Thyroid gland (tissue), 4 donors: ENCODE measurements around the gene OSBPL5. TPM values are rescaled to one million over a fixed set of nuclear protein-coding genes. Genes with fewer than 3 reads are reported as not detected.

Experiments used
- DNase-seq, 2 donors: peaks; one replicate each; pipeline ENCODE4 v3.0.0-alpha.2; 2019
- H3K27ac ChIP-seq, 3 donors: fragments of 200-600 bp; sonication (generic); 1 replicate in 2 of 3; 2 replicates in 1 of 3; pipeline ENCODE4 v1.5.1; 2016 to 2019; ENCODE audit warnings: mild to moderate bottlenecking in 1 of 3, moderate library complexity in 1 of 3
- H3K27me3 ChIP-seq: fragments of 200-600 bp; sonication (generic); one replicate; pipeline ENCODE4 v1.5.1; 2019
- H3K36me3 ChIP-seq, 2 donors: fragments of 200-600 bp; sonication (generic); one replicate each; pipeline ENCODE4 v1.5.1; 2016 to 2019
- H3K4me1 ChIP-seq, 2 donors: fragments of 200-600 bp; sonication (generic); one replicate each; pipeline ENCODE4 v1.5.1; 2017 to 2019
- H3K4me3 ChIP-seq, 3 donors: fragments of 200-600 bp; sonication (generic); replicated peaks in 1 of 3; 1 replicate in 2 of 3; 2 replicates in 1 of 3; pipeline ENCODE4 v1.5.1; 2016; ENCODE audit warnings: mild to moderate bottlenecking in 1 of 3
- H3K9me3 ChIP-seq: fragments of 200-600 bp; sonication (generic); one replicate; pipeline ENCODE4 v1.5.1; 2017
- CTCF ChIP-seq, 6 experiments: fragments of 200-600 bp in 3 of 6; fragments of 450-650 bp in 3 of 6; sonication (generic) in 3 of 6; IDR thresholded peaks; one replicate each; pipeline ENCODE4 v1.5.1; 2016 to 2019; ENCODE audit warnings: antibody characterized with exemption in 6 of 6, mild to moderate bottlenecking in 2 of 6, inconsistent platforms in 1 of 6, moderate library complexity in 1 of 6
- POLR2A ChIP-seq, 2 donors: fragments of 450-650 bp; IDR thresholded peaks; one replicate each; pipeline ENCODE4 v1.6.1; 2017; ENCODE audit warnings: antibody characterized with exemption in 2 of 2, mild to moderate bottlenecking in 2 of 2, moderate library complexity in 1 of 2
- WGBS, 2 donors: methylation state at CpG; one replicate each; pipeline ENCODE4 v1.1.5; 2017; 5-methylcytosine and 5-hydroxymethylcytosine counted together
- intact Hi-C: fragments of 100-400 bp; cut with DNase I; formaldehyde crosslinking; loops from one replicate; pipeline ENCODE4 v1.15.1; 2023
- total RNA-seq, 4 donors: library from RNA; depleted of rRNA; stranded (reverse); fragments of >200 nt; gene quantifications; one replicate each; pipeline ENCODE4 v1.2.3, GENCODE V29; 2016

OSBPL5 gene
- total RNA-seq, 4 donors from 2014 or later, result 24.2 to 46.7 (median 34.4) TPM

- intact Hi-C loops, result no loop called here
- no peaks in the 10 kb centered on the region for H3K36me3 ChIP-seq
- no peak overlapping the region for H3K4me3 ChIP-seq
- H3K27me3 ChIP-seq, result no peaks in the 10 kb centered on the region
- WGBS, 2 donors, result 91 to 92% methylated on average over 16 to 17 of the region's 25 CpGs
- H3K4me1 ChIP-seq, result peaks cover 17 to 40% of the 10 kb centered on the region in 2 donors
- TF ChIP-seq POLR2A (IDR thresholded peaks at IDR 0.05) (no peak), CTCF (IDR thresholded peaks at IDR 0.05) (no peak)
- no peak overlapping the region for H3K27ac ChIP-seq
- no peaks in the 10 kb centered on the region for H3K9me3 ChIP-seq
- DNase-seq, result no peak
These were observed 1.4 kb upstream of the OSBPL5 start for GRCh38 chr11:3166268-3167142.

GRCh38 chr11:3165916-3166267 is 782 bp upstream of the OSBPL5 start:
- no peak overlapping the region for H3K27ac ChIP-seq
- H3K27me3 ChIP-seq, result no peaks in the 10 kb centered on the region
- no peaks in the 10 kb centered on the region for H3K36me3 ChIP-seq
- TF ChIP-seq POLR2A (IDR thresholded peaks at IDR 0.05), result no peak
- TF ChIP-seq CTCF (IDR thresholded peaks at IDR 0.05), result no peak
- WGBS, 2 donors, result 88 to 92% methylated on average over 1 to 5 of the region's 5 CpGs
- peak overlapping the region in 1 of 3 donors; percentile 71 for H3K4me3 ChIP-seq
- H3K9me3 ChIP-seq, result no peaks in the 10 kb centered on the region
- H3K4me1 ChIP-seq, result peaks cover 18 to 47% of the 10 kb centered on the region in 2 donors
- intact Hi-C loops, result no loop called here
- no peak for DNase-seq

GRCh38 chr11:3164552-3165151 is 458 bp downstream of the OSBPL5 start:
- WGBS, 2 donors, result 0 to 6% methylated on average over 3 to 7 of the region's 46 CpGs
- intact Hi-C loops, result no loop called here
- H3K27ac ChIP-seq, result peak overlapping the region; percentile 26 to 65 (median 58)
- no peaks in the 10 kb centered on the region for H3K36me3 ChIP-seq
- no peaks in the 10 kb centered on the region for H3K9me3 ChIP-seq
- DNase-seq, result no peak
- TF ChIP-seq POLR2A (IDR thresholded peaks at IDR 0.05), result no peak
- no peak for TF ChIP-seq CTCF (IDR thresholded peaks at IDR 0.05)
- peak overlapping the region; percentile 26 to 71 (median 58) for H3K4me3 ChIP-seq
- H3K4me1 ChIP-seq, result peaks cover 27 to 50% of the 10 kb centered on the region in 2 donors
- H3K27me3 ChIP-seq, result no peaks in the 10 kb centered on the region

- Histone ChIP-seq H3K9me3 (no peaks in the 10 kb centered on the region), H3K4me1 (peaks cover 31 to 50% of the 10 kb centered on the region in 2 donors), H3K27ac (peak overlapping the region; percentile 26 to 65 (median 58)), H3K36me3 (no peaks in the 10 kb centered on the region), H3K4me3 (peak overlapping the region; percentile 26 to 71 (median 58)), H3K27me3 (no peaks in the 10 kb centered on the region)
- DNase-seq, result no peak
- 44 to 60% methylated on average over 3 to 9 of the region's 13 CpGs for whole genome bisulfite sequencing, 2 donors
- TF ChIP-seq POLR2A (IDR thresholded peaks at IDR 0.05), result no peak
- TF ChIP-seq CTCF (IDR thresholded peaks at IDR 0.05), result no peak
- intact Hi-C loops, result no loop called here
These were observed 965 bp downstream of the OSBPL5 start for GRCh38 chr11:3164138-3164551.
